ENCODE data around the gene UBR2. TPM values are rescaled to one million over a fixed set of nuclear protein-coding genes. Genes with fewer than 3 reads are reported as not detected.

UBR2 gene
- total RNA-seq, 1 donor from 2014 or later: 17.8 TPM

GRCh38 chr6:42711930-42712329 lies 148.1 kb downstream of the UBR2 start:
- no peak for DNase-seq (ENCODE audit: low spot score in 2 of 2)
- TF ChIP-seq CTCF (IDR thresholded peaks at IDR 0.05): no peak
- H3K36me3 ChIP-seq: no peaks in the 10 kb centered on the region
- no peak overlapping the region for H3K27ac ChIP-seq
- no peak overlapping the region for H3K4me3 ChIP-seq
- no peaks in the 10 kb centered on the region for H3K4me1 ChIP-seq
- intact Hi-C loops (cut with DNase I): no loop called here
- no peaks in the 10 kb centered on the region for H3K27me3 ChIP-seq
- H3K9me3 ChIP-seq: no peaks in the 10 kb centered on the region

- no peaks in the 10 kb centered on the region for H3K9me3 ChIP-seq
- no peak for DNase-seq (ENCODE audit: low spot score in 2 of 2)
These were observed 150.4 kb downstream of the UBR2 start for GRCh38 chr6:42714098-42714761.

GRCh38 chr6:42715871-42716270 lies 152.0 kb downstream of the UBR2 start:
- H3K27me3 ChIP-seq: no peaks in the 10 kb centered on the region
- intact Hi-C loops (cut with DNase I): no loop called here
- H3K4me1 ChIP-seq: no peaks in the 10 kb centered on the region
- H3K4me3 ChIP-seq: no peak overlapping the region
- no peak overlapping the region for H3K27ac ChIP-seq
- no peak for TF ChIP-seq CTCF (IDR thresholded peaks at IDR 0.05)
- no peaks in the 10 kb centered on the region for H3K36me3 ChIP-seq
- DNase-seq (ENCODE audit: low spot score in 2 of 2): no peak
- H3K9me3 ChIP-seq: no peaks in the 10 kb centered on the region

More at GRCh38 chr6:42714098-42714761, 150.4 kb downstream of the UBR2 start:
- Histone ChIP-seq H3K4me3 (no peak overlapping the region), H3K27ac (no peak overlapping the region), H3K36me3 (no peaks in the 10 kb centered on the region), H3K4me1 (no peaks in the 10 kb centered on the region), H3K27me3 (no peaks in the 10 kb centered on the region)
- intact Hi-C loops (cut with DNase I): no loop called here
- TF ChIP-seq CTCF (IDR thresholded peaks at IDR 0.05): no peak

GRCh38 chr6:42720739-42721138 lies 156.9 kb downstream of the UBR2 start:
- intact Hi-C loops (cut with DNase I): no loop called here
- DNase-seq (ENCODE audit: low spot score in 2 of 2): no peak
- H3K4me3 ChIP-seq: no peak overlapping the region
- H3K27me3 ChIP-seq: no peaks in the 10 kb centered on the region
- no peaks in the 10 kb centered on the region for H3K9me3 ChIP-seq
- no peak for TF ChIP-seq CTCF (IDR thresholded peaks at IDR 0.05)
- H3K36me3 ChIP-seq: no peaks in the 10 kb centered on the region
- H3K4me1 ChIP-seq: no peaks in the 10 kb centered on the region
- H3K27ac ChIP-seq: no peak overlapping the region

GRCh38 chr6:42722497-42722896 lies 158.7 kb downstream of the UBR2 start, which contains the start of gene PRPH2:
PRPH2 (minus strand) TSS chr6:42722597; CDS start chr6:42722334, 263 bp downstream.
- peaks cover 0 to 5% of the 10 kb centered on the region in 2 donors for H3K4me1 ChIP-seq
- no peaks in the 10 kb centered on the region for H3K36me3 ChIP-seq
- no peaks in the 10 kb centered on the region for H3K9me3 ChIP-seq
- no peak for DNase-seq (ENCODE audit: low spot score in 2 of 2)
- TF ChIP-seq CTCF (IDR thresholded peaks at IDR 0.05): no peak
- no peak within 1 kb of the TSS for H3K4me3 ChIP-seq
- no peak within 1 kb of the TSS for H3K27ac ChIP-seq
- no peaks in the 10 kb centered on the region for H3K27me3 ChIP-seq
- intact Hi-C loops (cut with DNase I): no loop called here

Measured in ascending aorta (tissue), 2 donors.